COLO829 (cell line): ENCODE measurements around the gene EGFL8.

Experiments used
- DNase-seq: peaks from one replicate; pipeline ENCODE4 v3.0.0; 2012; ENCODE audit warnings: low spot score

The EGFL8 gene

DNA sequence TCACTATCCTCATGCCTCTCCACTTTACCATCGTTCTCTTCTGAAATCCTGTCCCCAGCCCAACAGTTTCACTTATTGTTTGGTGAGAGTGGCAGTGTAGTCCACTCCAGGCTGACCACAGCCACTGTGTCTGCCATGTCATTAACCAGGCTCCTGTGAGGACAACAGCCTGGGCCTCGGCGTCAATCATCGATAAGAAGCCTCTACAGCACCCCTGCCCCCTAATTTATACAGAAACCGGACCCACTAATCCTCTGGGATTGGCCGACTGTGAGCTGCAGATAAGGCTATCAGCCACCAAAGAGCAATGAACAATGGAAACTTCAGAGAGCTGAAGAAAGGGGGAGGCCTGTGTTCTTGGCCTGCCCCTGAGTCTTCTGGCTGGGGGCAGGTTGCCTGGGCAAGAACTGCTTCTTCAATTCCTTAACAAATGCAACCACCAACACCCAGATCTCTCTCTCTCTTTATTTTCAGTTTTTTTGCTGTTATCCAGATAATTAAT is 3.4 kb downstream of the EGFL8 start:
- DNase-seq = no peak

DNA sequence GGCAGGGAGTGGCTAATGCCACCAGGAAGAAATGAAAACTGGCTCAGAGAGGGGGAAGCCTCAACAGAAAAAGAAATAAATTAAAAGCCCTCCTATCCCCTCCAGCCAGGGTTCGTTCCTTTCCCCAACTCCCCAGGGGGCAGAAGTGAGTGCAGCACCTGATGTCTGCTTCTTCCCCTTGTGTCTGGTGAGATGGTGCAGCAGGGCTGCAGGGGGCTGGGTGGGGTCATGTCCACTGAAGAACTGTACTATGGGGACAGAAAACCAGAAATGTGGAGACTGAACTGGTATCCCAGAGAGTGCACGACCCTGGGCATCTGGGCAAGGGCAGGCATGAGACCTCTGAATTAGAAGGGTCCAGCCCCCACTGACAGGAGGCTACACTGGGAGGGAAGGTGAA is 4.0 kb downstream of the EGFL8 start:
- DNase-seq = no peak

DNA sequence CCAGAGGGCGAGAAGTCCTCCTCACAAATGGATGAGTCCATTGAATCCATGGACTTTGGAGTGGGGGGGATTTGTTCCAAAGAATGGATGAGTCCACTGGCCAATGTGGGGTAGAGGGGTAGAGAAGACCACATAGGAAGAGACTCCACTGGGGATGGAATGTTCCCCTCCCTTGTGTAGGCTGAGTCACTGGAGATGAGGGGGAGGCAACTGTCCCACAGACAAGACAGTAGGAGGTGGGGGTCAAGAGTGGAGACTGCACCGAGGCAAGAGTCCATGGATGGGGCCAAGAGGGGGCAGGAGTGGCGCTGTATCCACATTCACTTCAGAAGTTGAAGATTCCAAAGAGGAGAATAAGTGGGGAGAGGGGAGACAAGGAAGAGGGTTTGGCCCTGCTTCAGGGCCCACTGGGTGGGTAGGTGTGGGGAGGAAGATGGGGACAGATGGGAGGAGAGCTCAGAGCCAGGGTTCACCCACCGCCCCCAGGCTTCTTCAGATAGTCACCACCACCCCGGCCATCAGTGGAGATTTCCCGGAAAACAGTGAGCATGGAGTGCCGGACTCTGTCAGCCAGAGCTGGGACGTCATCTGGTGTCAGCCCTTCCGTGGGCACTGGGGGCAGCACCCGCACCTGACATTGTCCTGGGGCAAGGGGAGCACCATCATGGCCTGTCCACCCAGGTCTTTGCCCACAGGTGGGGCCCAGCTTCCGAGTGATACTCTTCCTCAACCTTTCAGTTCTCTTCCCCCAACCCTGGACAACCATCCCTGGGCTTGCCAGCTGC is 4.6 kb downstream of the EGFL8 start:
- no peak for DNase-seq

DNA sequence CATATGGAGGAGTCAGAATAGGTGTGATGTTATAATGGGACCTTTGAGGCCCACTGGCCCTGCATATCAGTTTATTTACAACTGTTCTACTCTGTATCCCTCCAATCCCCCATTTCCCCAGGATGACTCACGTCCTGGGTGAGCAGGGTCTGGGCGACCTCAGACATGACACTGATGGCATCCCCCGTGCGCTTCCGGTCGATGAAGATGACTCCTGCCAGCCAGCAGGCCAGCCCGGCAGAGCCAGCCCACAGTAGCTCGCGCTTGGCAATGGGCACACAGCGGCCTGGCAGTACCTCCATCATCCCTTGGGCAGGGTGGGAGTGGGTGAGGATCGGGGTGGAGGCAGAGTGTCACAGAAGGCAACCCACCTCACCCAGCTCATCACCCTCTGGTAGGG is 5.9 kb downstream of the EGFL8 start:
- no peak for DNase-seq

DNA sequence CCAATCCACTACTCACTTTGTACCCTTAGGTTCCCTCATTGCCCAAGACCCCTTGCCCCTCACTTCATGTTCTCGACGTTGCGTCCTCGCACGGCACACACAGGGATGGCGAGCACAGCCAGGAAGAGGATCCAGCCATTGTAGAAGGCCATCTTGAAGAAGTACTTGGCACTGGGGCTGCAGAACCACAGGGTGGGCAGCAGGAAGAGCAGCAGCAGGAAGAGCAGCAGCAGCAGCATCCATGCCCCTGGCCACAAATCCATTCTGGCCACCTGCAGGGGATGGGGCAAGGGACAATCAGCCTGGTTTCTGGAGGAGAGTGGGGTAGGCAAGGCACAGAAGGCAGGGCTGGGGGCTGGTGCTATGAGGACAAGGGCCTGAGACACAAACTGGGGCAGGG is 6.8 kb downstream of the EGFL8 start:
- no peak for DNase-seq

DNA sequence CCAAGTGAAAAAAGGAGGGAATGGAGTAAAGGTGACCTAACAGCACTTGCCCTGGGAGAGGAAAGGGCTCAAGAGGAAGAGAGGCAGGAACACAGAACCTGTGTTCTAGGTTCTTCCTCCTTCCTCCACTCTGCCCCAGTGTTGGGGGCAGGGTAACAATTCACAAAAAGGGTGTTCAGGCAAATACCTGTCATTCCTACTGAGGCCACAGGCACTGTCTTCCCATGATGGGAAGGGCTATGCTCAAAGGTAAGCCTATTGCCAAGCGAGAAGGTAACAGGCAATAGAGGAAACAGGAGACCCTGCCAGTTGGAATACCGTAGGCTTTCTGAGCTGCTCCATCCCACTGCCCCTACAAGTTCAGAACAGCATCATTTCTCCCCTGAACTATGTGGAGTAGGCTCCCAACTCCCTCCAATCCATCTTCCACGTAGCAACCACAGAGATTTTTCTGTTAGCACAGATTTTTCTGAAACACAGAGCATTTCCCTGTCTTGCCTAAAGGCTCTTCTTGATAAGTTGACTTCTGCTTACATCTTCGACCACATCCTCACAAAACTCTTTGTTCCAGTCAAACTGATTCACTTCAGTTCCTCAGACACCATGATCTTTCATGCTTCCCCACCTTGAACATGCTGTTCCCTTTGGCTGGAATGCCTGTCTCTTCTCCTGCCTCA is 8.8 kb downstream of the EGFL8 start:
- DNase-seq = no peak

DNA sequence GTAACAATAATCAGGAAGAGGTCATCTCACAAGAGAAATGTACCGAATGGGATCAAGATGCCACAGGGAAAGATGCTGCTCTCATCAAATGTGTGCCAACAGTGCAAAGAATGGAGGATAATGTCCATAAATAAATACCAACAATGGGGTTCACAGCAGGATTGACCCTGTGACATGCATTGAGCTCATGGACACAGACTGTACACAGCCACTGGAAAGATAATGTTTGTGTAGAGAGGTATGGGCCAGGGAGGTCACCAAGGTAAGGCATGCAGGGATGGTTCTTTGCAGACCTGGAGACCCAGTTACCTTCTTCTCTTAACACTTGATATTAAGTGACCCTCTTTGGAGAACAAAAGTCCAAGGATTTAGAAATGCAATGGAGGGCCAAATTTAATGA is 10.0 kb downstream of the EGFL8 start:
- DNase-seq = no peak

DNA sequence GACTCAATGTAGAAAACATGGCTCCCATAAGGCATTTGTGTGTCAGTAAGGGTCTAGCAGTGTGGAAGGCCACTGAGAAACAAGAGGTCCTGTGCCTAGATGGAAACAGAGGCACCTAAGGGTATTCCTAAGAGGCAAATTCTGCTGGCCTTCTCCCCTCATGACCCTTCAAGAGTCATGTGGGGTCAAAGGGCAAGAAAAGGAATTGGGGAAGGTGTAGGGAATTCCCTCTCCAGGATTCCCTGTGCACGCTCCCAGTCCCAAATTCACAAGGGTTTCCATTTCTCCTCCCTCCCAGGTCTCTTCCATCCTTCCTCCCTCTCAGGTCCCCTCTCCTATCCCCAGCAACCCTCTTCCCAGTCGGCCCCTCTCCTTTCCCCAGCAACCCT is 10.9 kb downstream of the EGFL8 start:
- DNase-seq = no peak

DNA sequence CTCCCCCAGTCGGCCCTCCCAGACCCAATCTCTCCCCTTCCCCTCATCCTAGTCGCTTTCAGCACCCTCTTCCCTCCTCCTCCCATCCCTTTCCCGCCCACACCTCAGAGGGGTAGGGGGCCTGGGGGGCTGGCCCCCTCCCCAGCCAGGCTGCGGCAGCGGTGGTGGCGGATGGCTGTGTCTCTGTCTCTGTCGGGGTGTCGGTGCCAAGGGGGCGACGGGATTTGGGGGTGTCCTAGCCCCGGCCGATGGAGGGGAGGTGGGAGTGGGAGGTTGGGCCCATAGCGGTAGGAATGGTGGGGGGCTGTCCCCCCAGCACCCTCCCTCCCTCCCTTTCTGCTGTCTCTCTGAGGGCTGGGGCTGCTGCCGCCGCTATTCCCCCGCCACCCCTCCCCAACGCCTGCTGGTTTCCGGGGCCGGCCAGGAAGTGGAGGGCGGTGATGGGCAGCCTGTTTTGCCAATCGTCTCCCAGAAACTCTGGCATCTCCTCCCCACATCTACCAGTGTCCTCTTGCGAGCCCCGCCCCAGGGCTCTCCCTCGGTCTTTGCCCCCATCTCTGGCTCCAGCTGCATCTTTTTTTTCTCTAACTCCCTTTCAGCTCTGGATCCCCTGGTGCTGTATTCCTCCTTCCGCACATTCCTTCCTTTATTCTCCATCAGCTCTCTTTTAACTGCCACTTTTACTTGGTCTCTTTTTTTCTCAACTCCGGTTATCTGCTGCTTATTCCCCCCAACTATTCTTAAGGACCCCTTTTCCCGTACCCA is 11.5 kb downstream of the EGFL8 start, which contains the start of gene AGPAT1:
Gene AGPAT1 (minus strand): TSS at position 374 of the 765 bp plus-strand sequence. CDS start 4,588 bp downstream, outside the sequence.
- peak; percentile 96 for DNase-seq

DNA sequence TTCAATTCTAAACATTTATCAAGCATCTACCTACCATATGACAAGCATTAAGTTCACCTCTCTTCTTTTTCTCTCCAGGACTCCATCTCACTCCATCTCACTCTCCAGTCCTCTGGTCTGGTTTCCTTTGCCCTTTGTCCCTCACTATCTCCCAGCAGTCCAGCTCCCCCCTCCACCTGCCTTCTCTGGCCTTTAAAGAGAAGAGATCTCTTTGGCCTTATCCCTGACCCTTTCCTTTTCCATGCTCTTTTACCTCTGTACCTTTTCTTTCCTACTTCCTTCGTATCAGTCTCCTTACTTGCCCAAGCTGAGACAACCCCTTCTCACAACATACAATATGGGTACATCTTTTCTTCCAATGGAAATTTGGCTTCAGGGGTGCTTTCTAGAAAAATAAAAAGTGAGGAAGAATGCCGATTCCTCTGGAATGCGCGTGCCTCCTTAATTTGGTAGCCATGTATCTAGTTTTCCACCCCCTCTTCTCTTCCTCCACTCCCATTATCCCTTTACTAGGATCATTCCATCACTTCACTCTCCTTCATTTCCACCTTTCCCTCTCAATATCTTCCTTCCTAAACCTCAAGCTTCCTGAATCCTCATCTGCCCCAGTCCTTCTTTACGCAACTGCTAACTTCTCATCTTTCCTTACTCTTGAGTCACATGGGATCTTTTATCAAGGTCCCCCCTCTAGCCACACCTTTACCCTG is 12.2 kb downstream of the EGFL8 start:
- DNase-seq = no peak

DNA sequence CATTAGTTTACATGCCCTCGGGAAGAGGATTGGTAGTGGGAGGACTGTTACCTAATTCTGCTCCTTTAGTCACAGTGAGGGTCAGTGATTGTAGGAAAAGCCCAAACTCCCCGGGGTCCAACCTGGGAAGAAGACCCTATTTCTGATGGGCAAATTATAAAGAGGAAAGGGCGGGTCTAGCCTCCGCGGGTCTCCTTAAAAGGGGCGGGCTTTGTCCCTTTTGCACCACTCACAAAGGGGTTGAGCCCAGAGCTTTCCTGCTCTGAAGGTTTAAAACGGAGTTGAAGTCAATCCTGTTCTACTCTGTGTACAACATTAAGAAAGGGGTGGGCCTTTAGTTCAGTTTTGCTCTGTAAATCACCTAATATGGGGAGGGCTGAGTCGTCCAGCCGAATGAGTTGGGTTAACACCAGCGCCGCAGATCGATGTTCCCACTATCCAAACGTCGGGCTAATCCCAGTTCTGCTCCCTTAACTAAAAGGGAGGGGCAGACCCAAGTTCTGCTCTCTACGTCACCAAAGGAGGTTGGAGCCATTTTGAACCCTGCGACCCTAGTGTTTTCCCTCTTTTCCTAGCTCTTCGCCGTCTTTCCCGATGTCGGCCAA is 12.9 kb downstream of the EGFL8 start:
- no peak for DNase-seq

DNA sequence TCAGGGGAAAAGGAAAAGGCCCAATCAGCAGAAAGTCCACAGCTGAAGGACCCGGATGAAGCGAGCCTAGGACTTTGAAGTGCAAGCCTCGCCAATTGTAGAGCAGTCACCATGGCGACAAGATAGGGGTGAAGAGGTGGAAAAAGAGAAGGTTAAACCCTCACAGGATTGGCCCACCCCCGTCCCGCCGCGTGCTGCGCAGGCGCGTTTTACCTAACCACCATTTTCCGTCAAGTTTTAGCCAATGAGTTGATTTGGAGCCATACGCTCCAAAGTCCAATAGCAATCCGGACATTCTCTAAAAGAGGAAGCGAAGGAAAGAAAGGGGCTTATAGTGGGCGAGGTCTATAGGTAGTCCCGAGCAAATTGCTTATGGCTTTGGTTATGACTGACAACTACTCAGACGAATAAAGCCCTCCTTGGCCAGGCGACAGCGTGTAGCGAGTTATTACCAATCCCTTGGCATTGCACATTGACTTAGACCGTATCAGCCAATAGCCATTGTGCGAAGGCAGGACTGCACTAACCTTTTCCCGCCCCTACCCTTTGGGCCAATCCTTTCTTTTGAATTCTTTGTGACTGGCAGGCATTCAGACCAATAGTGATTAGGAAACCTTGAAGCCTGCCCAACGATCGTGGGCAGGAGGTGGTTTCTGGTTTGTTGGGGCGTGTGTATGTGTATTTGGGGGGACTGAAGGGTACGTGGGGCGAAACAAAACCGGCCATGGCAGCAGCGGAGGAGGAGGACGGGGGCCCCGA is 13.6 kb downstream of the EGFL8 start, which contains the start of gene RNF5:
Gene RNF5 (plus strand): TSS at position 618 of the 759 bp plus-strand sequence. CDS start 107 bp downstream, at position 725.
- peak; percentile 99 for DNase-seq

DNA sequence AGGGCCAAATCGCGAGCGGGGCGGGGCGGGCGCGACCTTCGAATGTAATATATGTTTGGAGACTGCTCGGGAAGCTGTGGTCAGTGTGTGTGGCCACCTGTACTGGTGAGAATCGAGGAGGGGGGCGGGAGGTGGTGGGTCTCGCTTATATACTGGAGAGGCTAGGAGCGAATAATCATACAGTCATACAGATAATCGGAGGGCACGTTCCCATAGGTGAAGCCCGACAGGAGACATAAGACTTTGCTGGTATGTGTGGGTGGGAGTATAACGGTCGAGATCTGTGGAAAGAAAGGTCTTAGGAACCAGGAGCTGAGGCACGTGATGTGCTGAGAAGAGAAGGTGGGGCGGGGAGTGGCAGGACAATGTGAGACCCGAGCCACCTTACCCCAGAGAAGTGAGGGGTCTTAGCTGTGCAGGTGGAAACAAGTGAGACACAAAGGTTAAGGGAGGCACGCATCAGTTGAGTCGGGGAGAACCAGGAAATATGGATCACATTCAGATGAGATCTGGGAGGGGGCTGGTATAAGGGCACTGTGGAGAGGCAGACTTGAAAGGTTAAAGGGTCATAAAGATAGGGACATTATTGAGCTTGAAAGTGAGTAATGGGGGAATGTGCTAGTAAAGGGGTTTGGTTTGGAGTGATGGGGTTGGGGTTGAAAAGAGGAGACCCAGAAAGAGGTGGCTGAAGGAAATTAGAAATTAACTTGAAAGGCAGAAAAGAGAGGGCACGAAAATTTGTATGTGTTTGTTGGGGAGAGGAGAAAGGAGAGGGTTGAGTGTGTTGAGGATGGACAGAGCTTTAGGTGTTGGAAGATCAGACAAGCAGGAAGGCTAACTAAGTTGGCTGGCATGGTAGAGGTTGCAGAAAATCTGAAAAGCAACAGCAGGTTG is 14.4 kb downstream of the EGFL8 start:
- DNase-seq = no peak

DNA sequence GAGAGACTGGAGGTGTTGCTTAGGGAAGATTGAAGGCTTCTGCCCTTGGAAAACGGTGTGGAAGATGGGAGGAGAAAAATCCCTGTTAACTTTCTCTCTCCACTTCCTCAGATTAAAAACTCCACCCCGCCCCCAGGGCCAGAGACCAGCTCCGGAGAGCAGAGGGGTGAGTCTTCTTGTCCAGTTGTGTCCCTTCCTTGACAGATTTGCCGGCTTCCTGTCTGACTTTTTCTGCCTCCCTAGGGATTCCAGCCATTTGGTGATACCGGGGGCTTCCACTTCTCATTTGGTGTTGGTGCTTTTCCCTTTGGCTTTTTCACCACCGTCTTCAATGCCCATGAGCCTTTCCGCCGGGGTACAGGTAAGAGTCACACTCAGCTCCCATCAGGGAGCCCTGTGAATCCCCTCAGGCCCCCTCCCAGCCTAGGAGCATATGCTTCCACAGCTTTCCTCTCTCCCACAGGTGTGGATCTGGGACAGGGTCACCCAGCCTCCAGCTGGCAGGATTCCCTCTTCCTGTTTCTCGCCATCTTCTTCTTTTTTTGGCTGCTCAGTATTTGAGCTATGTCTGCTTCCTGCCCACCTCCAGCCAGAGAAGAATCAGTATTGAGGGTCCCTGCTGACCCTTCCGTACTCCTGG is 15.5 kb downstream of the EGFL8 start:
- no peak for DNase-seq

DNA sequence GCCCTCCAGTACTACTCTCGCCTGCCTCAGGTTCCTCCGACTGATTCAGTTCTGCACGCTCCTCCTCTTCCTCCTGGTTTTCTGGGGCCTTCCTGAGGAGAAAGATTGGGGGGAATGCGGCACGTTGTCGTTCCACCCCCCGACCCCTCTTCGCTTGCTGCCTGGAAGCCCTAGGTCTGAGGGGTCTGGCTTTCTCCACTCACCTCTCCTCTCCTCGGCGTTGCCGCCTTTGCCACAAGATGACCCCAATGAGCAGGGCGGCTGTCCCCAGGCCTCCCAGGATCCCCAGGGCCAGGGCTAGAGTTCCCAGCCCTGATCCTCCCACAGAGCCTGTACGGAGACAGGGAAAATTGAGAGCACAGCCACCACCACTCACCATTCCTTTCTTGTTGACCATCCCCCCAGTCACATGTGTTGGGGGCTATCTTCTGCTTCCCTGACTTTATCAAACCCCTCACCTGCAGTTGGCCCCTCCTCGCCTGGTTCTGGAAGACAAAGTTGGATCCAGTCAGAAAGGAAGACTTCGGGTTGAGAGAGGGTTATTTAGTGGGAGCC is 16.8 kb downstream of the EGFL8 start:
- DNase-seq = no peak

DNA sequence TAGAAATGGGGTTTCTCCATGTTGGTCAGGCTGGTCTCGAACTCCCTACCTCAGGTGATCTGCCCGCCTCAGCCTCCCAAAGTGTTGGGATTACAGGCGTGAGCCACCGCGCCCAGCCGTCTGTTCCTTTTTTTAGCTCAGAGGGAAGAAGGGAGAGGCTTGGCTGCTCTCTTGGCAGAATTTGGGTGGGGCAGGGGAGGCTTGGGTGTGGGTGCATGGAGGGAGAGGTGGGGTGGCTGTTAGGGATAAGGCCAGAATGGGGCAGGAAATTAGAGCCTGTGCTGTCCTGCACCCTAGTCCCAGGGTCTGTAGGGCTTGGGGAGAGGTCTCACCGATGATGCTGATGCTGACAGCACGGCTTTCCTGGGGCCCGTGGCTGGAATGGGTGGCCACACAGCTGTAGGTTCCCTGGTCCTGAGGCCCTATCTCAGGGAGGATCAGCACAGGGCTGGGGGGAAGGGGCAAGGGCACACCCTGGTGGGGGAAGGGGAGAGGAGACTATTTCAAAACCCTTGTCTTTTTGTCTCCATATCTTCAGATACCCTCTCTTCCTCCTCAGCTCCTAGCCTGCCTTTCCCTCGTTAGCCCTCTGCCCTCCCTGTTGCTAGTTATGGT is 17.6 kb downstream of the EGFL8 start:
- DNase-seq = no peak

DNA sequence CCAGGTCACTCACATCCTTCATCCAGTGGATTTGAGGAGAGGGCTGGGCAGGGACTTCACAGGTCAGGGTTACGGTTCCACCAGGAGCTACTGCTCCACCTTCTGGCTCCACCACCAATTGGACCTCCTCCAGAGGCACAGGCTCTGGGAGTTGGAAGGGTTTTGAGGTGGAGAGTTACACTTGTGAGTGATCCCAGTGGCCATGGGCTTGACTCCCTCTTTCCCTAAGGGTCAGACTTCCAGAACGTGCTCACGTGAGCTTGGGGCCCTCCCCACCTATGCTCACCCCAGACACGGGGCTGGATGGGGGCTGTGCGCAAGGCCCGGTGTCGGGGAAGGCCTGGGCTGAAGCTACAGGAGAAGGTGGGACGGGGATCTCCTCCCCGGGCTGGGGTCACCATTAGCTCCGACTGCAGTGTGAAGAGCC is 18.2 kb downstream of the EGFL8 start:
- DNase-seq = no peak

DNA sequence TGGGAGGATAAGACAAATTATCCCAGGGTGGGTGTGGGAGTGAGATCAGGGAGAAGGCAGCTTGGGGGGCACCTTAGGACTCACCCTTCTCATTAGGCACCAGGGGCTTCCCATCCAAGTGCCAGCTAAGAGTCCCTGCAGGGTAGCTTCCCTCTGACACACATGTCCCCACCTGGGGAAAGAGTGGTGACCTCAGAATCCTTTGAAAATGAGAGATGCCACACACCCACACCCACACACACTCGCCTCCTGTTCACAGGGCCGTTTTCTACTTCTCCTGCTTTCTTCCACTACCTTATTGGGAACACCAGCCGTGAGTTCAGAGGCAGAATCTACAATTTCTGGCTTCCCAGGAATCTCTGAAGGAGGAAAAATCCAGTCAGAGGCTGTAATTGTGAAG is 18.6 kb downstream of the EGFL8 start:
- no peak for DNase-seq
